GM23338 (cell line): Measurements from ENCODE around the gene AHNAK2. TPM values are rescaled to one million over a fixed set of nuclear protein-coding genes. Genes with fewer than 3 reads are reported as not detected.

Source experiments
- ATAC-seq: fragments of 200-7000 bp; cut with Tn5 transposase; 3 replicates; pipeline ENCODE4 v1.9.1; 2020
- DNase-seq: peaks from one replicate; pipeline ENCODE4 v3.0.0-alpha.2; 2015; ENCODE audit warnings: low spot score
- H2AFZ ChIP-seq: fragments of 200-600 bp; sonication (generic); 2 replicates; pipeline ENCODE4 v1.8.0; 2016; ENCODE audit warnings: antibody characterized with exemption, mild to moderate bottlenecking, moderate library complexity
- H3F3A ChIP-seq: fragments of 200-600 bp; sonication (generic); replicated peaks from 2 replicates; pipeline ENCODE4 v1.8.0; 2017; ENCODE audit warnings: antibody characterized with exemption, mixed run types, low read depth
- H3K27ac ChIP-seq: fragments of 200-600 bp; sonication (generic); 2 replicates; pipeline ENCODE4 v1.6.1; 2016; ENCODE audit warnings: low read depth
- H3K27me3 ChIP-seq: fragments of 200-600 bp; sonication (generic); 2 replicates; pipeline ENCODE4 v1.8.0; 2016; ENCODE audit warnings: mild to moderate bottlenecking, mixed run types, moderate library complexity; ENCODE audit not compliant: insufficient read depth
- H3K36me3 ChIP-seq: fragments of 200-600 bp; sonication (generic); 2 replicates; pipeline ENCODE4 v1.8.0; 2016; ENCODE audit warnings: mild to moderate bottlenecking; ENCODE audit not compliant: insufficient read depth
- H3K4me1 ChIP-seq: fragments of 200-600 bp; sonication (generic); 2 replicates; pipeline ENCODE4 v1.8.0; 2016; ENCODE audit warnings: mild to moderate bottlenecking, moderate library complexity; ENCODE audit not compliant: insufficient read depth
- H3K4me2 ChIP-seq: fragments of 200-600 bp; sonication (generic); 2 replicates; pipeline ENCODE4 v1.7.1; 2017; ENCODE audit warnings: mixed run types
- H3K4me3 ChIP-seq: fragments of 200-600 bp; sonication (generic); 2 replicates; pipeline ENCODE4 v1.6.1; 2016; ENCODE audit warnings: mixed run types
- H3K79me2 ChIP-seq: fragments of 200-600 bp; sonication (generic); replicated peaks from 2 replicates; pipeline ENCODE4 v1.8.0; 2017; ENCODE audit warnings: mild to moderate bottlenecking; ENCODE audit not compliant: insufficient read depth
- H3K9me2 ChIP-seq: fragments of 200-600 bp; sonication (generic); 2 replicates; pipeline ENCODE4 v1.8.0; 2017; ENCODE audit not compliant: insufficient read depth
- H4K20me1 ChIP-seq: fragments of 200-600 bp; sonication (generic); replicated peaks from 2 replicates; pipeline ENCODE4 v1.8.0; 2017; ENCODE audit warnings: mild to moderate bottlenecking; ENCODE audit not compliant: insufficient read depth
- H3K27ac Mint-ChIP-seq: 2 replicates; pipeline ENCODE4 v1.8.0; 2020; ENCODE audit warnings: inconsistent platforms, mild to moderate bottlenecking, moderate library complexity, mixed read lengths
- H3K27me3 Mint-ChIP-seq: 3 replicates; pipeline ENCODE4 v1.8.0; 2022; ENCODE audit warnings: low read depth, mild to moderate bottlenecking, moderate library complexity, mixed read lengths, inconsistent platforms; ENCODE audit not compliant: insufficient read depth, poor library complexity
- H3K36me3 Mint-ChIP-seq: 3 replicates; pipeline ENCODE4 v1.8.0; 2021; ENCODE audit warnings: low read depth, mild to moderate bottlenecking, inconsistent platforms, moderate library complexity, mixed read lengths
- H3K4me1 Mint-ChIP-seq: 3 replicates; pipeline ENCODE4 v1.8.0; 2020; ENCODE audit warnings: mild to moderate bottlenecking, inconsistent platforms, mixed read lengths
- H3K4me3 Mint-ChIP-seq: 3 replicates; pipeline ENCODE4 v1.8.0; 2021; ENCODE audit warnings: moderate library complexity, mild to moderate bottlenecking, inconsistent platforms, mixed read lengths
- H3K9me3 Mint-ChIP-seq: 3 replicates; pipeline ENCODE4 v1.8.0; 2020; ENCODE audit warnings: moderate library complexity, mild to moderate bottlenecking, inconsistent platforms, mixed read lengths
- CREB1 ChIP-seq: fragments of 250-450 bp; sonication (Bioruptor Pico); IDR thresholded peaks from 2 replicates; pipeline ENCODE4 v1.5.0; 2020; ENCODE audit warnings: low read depth, mild to moderate bottlenecking, moderate library complexity
- EZH2 ChIP-seq: fragments of 200-600 bp; sonication (generic); IDR thresholded peaks from one replicate; pipeline ENCODE4 v1.8.0; 2017; ENCODE audit warnings: antibody characterized with exemption, mild to moderate bottlenecking, low read depth; ENCODE audit not compliant: unreplicated experiment
- STAT1 ChIP-seq: IDR thresholded peaks from one replicate; pipeline ENCODE4 v1.6.1; 2016; ENCODE audit warnings: antibody characterized with exemption; ENCODE audit not compliant: unreplicated experiment
- ZNF114 ChIP-seq: fragments of 250-450 bp; sonication (Bioruptor Pico); IDR thresholded peaks from 2 replicates; pipeline ENCODE4 v1.5.0; 2020; ENCODE audit warnings: mild to moderate bottlenecking, moderate library complexity
- ZNF331 ChIP-seq: fragments of 250-450 bp; sonication (Bioruptor Pico); IDR thresholded peaks from 2 replicates; pipeline ENCODE4 v1.5.0; 2020; ENCODE audit warnings: low read depth, mild to moderate bottlenecking, moderate library complexity
- polyA plus RNA-seq: library from polyadenylated mRNA; unstranded; fragments of >200 nt; fragmentation: Nextera tagmentation; extraction: Ambion mirVana; gene quantifications from 2 replicates; pipeline ENCODE4 v1.2.1, GENCODE V29; 2016
- total RNA-seq: library from RNA; depleted of rRNA; stranded (reverse); fragments of >200 nt; shearing (Covaris generic); gene quantifications from 2 replicates; pipeline ENCODE4 v1.2.3, GENCODE V29; 2014
- TF ChIP-seq, protein P1 (sequence below): IDR thresholded peaks from one replicate; pipeline ENCODE4 v1.6.1; 2018; ENCODE audit warnings: antibody characterized with exemption; ENCODE audit not compliant: unreplicated experiment
- TF ChIP-seq, protein P2 (sequence below): IDR thresholded peaks from 2 replicates; pipeline ENCODE4 v1.6.1; 2016; ENCODE audit warnings: antibody characterized with exemption
- TF ChIP-seq, protein P3 (sequence below): fragments of 250-450 bp; sonication (Bioruptor Pico); IDR thresholded peaks from 2 replicates; pipeline ENCODE4 v1.5.0; 2020; ENCODE audit warnings: mild to moderate bottlenecking, moderate library complexity

AHNAK2 gene
- total and polyA plus RNA-seq, 2 experiments from 2014 or later: 1.1 to 2.6 TPM

DNA sequence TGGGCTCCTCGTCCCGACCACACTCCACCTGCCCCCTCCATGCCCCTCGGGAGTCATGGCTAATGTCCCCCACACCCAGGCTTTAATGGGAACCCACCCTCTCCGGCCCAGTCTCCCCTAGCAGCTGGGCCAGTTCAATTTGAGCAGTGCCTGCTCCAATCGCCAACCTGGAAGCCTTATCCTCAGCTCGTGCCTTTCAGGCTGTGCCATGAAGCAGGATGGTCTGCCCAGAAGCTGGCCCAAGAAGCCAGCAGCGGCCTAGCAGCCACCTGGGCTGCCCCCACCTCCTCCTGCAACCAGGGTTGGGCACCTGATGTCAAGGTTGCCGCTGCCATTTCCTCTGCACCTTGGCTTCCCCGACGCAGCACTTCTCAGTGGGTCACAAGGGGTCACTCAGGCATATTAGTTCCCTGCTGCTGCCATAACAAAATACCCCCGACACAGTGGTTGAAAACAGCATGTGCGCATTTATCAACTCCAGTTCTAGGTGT, 5.1 kb upstream of the AHNAK2 start:
- H3K36me3 ChIP-seq: no peaks in the 10 kb centered on the region
- no peak for ATAC-seq
- H3K79me2 ChIP-seq: no peaks in the 10 kb centered on the region
- no peak for DNase-seq
- H2AFZ ChIP-seq: no peak overlapping the region
- no peak overlapping the region for H3K27ac ChIP-seq
- H3K9me3 Mint-ChIP-seq: no peaks in the 10 kb centered on the region; the same call in 2 of the 3 replicates
- no peaks in the 10 kb centered on the region for H4K20me1 ChIP-seq
- H3F3A ChIP-seq: no peaks in the 10 kb centered on the region
- H3K27ac Mint-ChIP-seq: no peak overlapping the region
- no peak overlapping the region for H3K4me3 ChIP-seq
- no peak overlapping the region; the same call in 2 of the 3 replicates for H3K4me3 Mint-ChIP-seq
- H3K4me1 Mint-ChIP-seq: peaks cover 4% of the 10 kb centered on the region
- peaks cover 16% of the 10 kb centered on the region for H3K27me3 ChIP-seq
- peaks cover 15% of the 10 kb centered on the region for H3K27me3 Mint-ChIP-seq
- no peak overlapping the region for H3K4me2 ChIP-seq
- no peaks in the 10 kb centered on the region; the same call in 2 of the 3 replicates for H3K36me3 Mint-ChIP-seq
- H3K4me1 ChIP-seq: 0 out of 2 replicates have a peak, but pooled peaks cover 4% of the 10 kb centered on the region
- H3K9me2 ChIP-seq: no peaks in the 10 kb centered on the region
- TF ChIP-seq EZH2 (no peak), ZNF331 (CRISPR knock-in tag) (no peak)
- TF ChIP-seq, protein P1, sequence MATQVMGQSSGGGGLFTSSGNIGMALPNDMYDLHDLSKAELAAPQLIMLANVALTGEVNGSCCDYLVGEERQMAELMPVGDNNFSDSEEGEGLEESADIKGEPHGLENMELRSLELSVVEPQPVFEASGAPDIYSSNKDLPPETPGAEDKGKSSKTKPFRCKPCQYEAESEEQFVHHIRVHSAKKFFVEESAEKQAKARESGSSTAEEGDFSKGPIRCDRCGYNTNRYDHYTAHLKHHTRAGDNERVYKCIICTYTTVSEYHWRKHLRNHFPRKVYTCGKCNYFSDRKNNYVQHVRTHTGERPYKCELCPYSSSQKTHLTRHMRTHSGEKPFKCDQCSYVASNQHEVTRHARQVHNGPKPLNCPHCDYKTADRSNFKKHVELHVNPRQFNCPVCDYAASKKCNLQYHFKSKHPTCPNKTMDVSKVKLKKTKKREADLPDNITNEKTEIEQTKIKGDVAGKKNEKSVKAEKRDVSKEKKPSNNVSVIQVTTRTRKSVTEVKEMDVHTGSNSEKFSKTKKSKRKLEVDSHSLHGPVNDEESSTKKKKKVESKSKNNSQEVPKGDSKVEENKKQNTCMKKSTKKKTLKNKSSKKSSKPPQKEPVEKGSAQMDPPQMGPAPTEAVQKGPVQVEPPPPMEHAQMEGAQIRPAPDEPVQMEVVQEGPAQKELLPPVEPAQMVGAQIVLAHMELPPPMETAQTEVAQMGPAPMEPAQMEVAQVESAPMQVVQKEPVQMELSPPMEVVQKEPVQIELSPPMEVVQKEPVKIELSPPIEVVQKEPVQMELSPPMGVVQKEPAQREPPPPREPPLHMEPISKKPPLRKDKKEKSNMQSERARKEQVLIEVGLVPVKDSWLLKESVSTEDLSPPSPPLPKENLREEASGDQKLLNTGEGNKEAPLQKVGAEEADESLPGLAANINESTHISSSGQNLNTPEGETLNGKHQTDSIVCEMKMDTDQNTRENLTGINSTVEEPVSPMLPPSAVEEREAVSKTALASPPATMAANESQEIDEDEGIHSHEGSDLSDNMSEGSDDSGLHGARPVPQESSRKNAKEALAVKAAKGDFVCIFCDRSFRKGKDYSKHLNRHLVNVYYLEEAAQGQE: no peak
- TF ChIP-seq, protein P2, sequence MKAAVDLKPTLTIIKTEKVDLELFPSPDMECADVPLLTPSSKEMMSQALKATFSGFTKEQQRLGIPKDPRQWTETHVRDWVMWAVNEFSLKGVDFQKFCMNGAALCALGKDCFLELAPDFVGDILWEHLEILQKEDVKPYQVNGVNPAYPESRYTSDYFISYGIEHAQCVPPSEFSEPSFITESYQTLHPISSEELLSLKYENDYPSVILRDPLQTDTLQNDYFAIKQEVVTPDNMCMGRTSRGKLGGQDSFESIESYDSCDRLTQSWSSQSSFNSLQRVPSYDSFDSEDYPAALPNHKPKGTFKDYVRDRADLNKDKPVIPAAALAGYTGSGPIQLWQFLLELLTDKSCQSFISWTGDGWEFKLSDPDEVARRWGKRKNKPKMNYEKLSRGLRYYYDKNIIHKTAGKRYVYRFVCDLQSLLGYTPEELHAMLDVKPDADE: no peak

DNA sequence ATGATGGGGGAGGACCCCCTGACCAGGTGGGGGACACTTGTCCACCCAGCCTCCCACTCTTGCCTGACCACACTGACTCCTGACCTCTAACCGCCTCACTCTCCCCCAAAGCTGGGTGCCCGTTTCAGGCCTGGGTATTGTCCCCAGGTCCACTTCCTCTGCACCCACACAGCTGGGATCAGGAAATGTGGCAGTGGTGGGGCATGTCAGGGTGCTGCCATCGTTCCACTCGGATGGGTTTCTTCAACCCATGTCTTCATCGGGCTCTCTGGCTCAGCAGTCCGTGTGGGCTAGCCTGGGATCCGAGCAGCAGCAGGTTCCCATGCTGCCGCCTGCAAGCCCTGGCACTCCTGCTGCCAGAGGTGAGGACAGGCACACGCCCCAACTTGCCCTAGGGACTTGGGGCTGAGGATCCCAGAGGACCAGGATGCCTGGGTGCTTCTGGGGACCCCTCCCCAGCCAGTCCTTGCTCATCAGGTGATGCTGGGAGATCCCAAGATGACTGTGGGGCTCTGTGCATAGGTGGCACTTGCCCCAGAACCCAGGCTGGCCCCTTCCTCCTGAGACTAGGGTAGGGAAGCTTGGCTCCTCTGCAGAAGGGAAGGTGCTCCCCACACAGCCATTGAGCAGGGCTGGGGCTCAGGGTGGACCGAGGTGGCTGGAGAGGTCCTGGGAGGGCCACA, 4.5 kb upstream of the AHNAK2 start:
- ATAC-seq: no peak
- Histone ChIP-seq H2AFZ (no peak overlapping the region), H3F3A (no peaks in the 10 kb centered on the region), H3K9me2 (no peaks in the 10 kb centered on the region), H3K27ac (no peak overlapping the region), H4K20me1 (no peaks in the 10 kb centered on the region), H3K4me3 (no peak overlapping the region), H3K4me1 (peaks cover 4% of the 10 kb centered on the region; the same call in 1 of the 2 replicates), H3K79me2 (no peaks in the 10 kb centered on the region), H3K4me2 (no peak overlapping the region), H3K36me3 (no peaks in the 10 kb centered on the region), H3K27me3 (peaks cover 19% of the 10 kb centered on the region)
- Mint-ChIP-seq H3K27ac (no peak overlapping the region), H3K9me3 (no peaks in the 10 kb centered on the region; the same call in 2 of the 3 replicates), H3K4me1 (peaks cover 5% of the 10 kb centered on the region), H3K27me3 (peaks cover 16% of the 10 kb centered on the region), H3K4me3 (no peak overlapping the region), H3K36me3 (no peaks in the 10 kb centered on the region; the same call in 2 of the 3 replicates)
- no peak for DNase-seq
- TF ChIP-seq STAT1: no peak
- no peak for TF ChIP-seq EZH2
- TF ChIP-seq CREB1: no peak
- TF ChIP-seq, protein P3, sequence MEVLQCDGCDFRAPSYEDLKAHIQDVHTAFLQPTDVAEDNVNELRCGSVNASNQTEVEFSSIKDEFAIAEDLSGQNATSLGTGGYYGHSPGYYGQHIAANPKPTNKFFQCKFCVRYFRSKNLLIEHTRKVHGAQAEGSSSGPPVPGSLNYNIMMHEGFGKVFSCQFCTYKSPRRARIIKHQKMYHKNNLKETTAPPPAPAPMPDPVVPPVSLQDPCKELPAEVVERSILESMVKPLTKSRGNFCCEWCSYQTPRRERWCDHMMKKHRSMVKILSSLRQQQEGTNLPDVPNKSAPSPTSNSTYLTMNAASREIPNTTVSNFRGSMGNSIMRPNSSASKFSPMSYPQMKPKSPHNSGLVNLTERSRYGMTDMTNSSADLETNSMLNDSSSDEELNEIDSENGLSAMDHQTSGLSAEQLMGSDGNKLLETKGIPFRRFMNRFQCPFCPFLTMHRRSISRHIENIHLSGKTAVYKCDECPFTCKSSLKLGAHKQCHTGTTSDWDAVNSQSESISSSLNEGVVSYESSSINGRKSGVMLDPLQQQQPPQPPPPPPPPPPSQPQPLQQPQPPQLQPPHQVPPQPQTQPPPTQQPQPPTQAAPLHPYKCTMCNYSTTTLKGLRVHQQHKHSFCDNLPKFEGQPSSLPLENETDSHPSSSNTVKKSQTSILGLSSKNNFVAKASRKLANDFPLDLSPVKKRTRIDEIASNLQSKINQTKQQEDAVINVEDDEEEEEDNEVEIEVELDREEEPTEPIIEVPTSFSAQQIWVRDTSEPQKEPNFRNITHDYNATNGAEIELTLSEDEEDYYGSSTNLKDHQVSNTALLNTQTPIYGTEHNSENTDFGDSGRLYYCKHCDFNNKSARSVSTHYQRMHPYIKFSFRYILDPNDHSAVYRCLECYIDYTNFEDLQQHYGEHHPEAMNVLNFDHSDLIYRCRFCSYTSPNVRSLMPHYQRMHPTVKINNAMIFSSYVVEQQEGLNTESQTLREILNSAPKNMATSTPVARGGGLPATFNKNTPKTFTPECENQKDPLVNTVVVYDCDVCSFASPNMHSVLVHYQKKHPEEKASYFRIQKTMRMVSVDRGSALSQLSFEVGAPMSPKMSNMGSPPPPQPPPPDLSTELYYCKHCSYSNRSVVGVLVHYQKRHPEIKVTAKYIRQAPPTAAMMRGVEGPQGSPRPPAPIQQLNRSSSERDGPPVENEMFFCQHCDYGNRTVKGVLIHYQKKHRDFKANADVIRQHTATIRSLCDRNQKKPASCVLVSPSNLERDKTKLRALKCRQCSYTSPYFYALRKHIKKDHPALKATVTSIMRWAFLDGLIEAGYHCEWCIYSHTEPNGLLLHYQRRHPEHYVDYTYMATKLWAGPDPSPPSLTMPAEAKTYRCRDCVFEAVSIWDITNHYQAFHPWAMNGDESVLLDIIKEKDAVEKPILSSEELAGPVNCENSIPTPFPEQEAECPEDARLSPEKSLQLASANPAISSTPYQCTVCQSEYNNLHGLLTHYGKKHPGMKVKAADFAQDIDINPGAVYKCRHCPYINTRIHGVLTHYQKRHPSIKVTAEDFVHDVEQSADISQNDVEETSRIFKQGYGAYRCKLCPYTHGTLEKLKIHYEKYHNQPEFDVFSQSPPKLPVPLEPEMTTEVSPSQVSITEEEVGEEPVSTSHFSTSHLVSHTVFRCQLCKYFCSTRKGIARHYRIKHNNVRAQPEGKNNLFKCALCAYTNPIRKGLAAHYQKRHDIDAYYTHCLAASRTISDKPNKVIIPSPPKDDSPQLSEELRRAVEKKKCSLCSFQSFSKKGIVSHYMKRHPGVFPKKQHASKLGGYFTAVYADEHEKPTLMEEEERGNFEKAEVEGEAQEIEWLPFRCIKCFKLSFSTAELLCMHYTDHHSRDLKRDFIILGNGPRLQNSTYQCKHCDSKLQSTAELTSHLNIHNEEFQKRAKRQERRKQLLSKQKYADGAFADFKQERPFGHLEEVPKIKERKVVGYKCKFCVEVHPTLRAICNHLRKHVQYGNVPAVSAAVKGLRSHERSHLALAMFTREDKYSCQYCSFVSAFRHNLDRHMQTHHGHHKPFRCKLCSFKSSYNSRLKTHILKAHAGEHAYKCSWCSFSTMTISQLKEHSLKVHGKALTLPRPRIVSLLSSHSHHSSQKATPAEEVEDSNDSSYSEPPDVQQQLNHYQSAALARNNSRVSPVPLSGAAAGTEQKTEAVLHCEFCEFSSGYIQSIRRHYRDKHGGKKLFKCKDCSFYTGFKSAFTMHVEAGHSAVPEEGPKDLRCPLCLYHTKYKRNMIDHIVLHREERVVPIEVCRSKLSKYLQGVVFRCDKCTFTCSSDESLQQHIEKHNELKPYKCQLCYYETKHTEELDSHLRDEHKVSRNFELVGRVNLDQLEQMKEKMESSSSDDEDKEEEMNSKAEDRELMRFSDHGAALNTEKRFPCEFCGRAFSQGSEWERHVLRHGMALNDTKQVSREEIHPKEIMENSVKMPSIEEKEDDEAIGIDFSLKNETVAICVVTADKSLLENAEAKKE: no peak
- TF ChIP-seq, protein P2: no peak
- TF ChIP-seq ZNF114 (CRISPR knock-in tag): no peak
